Stimulated activated CD4-positive, alpha-beta T cell treated with anti-CD3 and anti-CD28 coated beads, Interleukin-15, amount 100 ng/mL, for 48 hours (primary cell): Measurements from ENCODE around the gene ADA.
"Not testable (repeated sequence)": the region's sequence is repeated elsewhere in the genome, so short reads cannot be mapped to it uniquely, and the experiment has no call there.

Source experiments
- DNase-seq, 2 donors: peaks; one replicate each; pipeline ENCODE4 v3.0.0-alpha.2; 2020; ENCODE audit warnings: low read depth in 2 of 2

ADA gene

DNA sequence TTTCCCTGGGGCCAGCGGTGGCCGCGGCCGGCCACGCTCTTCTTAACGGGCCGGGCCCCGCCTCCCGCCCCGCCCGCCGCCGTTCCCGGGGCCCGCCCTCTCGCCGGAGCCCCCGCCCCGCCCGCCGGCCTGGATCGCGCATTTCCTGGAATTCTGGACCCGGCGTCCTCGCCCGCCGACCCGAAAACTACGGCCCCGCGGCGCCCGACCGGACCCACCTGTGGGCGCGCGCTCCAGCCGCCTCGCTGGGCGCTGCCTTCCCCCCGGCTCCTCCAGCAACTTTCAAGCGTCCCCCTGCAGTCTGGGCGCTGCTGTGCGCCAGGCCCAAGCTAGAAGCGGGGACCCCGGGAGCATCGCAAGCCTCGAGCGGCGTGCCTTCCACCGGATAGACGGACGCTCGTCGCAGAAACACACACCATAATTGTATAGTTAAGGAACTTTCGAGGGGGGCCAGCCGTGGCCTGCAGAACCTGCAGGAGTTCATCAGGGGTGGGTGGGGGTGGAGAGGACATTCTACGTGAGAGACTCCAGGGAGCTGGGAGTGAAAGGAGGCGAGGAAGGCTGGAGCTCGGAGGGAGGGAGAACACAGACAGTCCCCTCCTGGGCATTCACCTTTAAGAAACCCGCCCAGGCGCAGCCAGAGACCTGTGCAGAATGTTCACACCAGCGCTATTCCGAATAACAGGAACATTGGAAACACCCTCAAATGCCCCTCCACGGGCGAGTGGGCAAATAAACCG, at the start of gene ADA:
Gene ADA (minus strand): TSS at position 16 of the 740 bp plus-strand sequence. CDS start 92 bp downstream, outside the sequence.
- DNase-seq: no peak

DNA sequence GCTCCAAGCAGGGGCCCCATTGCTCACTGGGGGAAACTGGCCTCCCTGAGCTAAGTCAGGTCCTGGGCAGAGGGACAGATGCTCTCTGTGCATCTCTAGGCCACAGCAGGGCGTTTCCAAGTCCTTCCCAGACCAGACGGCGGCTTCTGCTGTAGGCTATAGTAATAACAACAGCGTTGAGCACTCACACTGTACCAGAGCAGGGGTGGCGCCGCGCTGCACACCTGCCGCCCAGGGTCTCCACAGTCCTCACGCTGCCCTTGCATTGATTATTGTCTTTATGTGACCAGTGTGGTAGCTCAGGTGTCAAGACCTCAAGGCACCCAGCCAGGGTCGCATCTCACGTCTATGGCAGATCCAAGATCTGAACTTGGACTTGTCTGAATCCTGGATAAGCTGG, 48.8 kb upstream of the ADA start:
- no peak for DNase-seq

DNA sequence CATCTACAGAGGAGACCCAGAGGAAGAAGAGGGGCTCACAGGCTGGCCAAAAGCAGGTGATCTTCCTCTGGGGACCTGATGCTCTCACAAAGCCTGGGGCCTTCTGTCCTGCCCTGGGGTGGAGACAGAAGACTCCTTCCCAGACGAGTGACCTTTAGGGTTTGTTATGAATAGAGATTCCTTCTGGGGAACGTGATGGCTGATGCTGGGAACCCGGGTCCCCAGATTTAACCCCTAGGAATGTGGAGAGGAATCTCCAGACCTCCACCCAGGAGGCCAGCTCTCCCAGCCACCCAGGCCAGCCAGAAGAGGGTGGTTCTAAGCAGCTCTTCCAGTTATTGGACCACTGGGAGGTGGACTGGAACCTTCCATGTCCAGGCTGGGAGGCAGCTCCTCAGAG, 46.9 kb upstream of the ADA start:
- DNase-seq: no peak

DNA sequence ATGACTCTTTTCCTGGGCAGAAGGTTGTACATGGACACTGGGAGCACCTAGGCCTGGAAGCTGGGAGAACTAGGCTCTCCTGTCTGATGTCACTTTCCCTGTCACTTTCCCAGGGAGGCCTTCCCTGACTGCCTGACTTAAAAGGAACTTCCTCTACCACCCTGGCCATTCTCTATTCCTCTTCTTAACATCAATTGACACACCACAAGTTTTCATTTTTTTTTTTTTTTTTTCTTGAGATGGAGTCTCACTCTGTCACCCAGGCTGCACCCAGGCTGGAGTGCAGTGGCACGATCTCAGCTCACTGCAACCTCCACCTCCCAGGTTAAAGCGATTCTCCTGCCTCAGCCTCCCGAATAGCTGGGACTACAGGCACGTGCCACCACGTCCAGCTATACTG, 45.5 kb upstream of the ADA start:
- not testable (repeated sequence) for DNase-seq

DNA sequence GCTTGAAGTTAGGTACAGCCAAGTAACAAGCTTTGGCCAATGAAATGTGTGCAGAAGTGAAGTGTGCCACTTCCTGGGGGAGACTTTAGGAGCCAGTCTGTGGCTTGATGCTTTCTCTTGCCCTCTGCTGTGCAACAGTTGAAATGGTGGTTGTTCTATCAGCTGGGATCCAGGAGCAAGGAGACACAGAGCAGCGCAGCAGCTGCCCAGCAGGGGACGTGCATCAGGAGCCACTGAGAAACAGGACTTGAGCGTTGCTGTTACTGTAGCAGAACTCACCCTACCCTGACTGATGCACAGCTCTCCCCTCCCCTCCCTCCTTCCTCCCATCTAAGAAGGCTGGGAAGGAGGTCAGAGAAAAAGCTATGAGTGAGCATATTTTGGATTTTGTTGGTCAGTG, 44.8 kb upstream of the ADA start:
- no peak for DNase-seq

DNA sequence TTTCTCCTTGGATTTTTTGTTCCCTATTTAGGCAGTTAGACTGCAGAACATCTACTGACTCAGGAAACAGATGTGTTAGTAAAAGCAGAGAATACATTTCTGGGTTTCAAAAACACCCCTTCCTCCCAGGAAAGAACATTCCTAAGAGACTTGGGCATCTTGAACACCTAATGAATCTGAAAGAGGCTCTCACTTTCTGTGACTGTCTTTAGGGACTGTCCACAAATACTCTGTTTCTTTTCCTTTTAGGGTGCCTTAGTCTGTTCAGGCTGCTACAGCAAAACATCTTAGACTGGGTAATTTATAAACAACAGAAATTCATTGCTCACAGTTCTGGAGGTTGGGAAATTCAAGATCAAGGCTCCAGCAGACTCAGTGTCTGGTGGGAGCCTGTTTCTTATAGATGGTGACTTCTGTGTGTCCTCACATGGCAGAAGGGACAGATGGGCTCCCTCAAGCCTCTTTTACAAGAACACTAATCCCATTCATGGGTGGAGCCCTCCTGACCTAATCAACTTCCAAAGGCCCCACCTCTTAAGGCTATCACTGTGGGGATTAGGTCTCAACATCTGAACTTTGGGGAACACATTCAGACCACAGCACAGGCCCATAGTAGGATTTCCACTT, 44.3 kb upstream of the ADA start:
- DNase-seq: no peak

DNA sequence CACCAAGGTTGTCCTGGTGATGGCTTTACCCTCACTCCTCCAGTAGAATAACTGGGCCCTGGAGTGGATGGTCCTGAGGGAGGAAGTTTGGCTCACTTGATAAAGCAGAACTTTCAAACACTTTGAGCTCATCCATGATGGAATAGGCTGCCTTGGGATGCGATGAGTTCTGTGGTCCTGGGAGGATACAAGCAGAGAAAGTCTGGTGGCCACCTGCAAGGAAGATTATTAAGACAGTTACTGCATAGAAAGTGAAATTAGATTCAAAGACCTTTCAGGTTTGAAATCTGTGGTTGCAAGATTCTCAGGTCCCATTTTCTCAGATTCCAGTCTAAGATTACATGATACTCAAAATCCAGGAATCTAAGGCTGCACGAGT, 43.8 kb upstream of the ADA start:
- no peak for DNase-seq

DNA sequence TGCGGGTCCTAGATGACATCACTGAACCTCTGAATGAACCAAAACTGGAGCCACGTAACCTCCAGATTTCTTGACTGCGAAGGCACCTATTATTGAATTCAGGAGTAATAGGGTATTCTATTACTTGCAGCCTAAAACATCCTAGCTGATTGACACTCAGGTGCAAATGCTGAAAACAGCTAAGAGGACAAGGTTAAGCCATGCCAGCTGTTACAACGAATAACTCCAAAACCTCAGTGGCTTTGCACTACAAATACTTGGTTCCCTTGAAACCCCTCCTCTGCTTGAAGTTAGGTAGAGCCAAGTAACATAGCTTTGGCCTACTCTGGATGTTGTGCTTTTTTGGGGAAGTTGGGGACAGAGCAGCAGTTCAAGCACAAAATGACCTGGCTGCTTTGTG, 42.7 kb upstream of the ADA start:
- no peak for DNase-seq

DNA sequence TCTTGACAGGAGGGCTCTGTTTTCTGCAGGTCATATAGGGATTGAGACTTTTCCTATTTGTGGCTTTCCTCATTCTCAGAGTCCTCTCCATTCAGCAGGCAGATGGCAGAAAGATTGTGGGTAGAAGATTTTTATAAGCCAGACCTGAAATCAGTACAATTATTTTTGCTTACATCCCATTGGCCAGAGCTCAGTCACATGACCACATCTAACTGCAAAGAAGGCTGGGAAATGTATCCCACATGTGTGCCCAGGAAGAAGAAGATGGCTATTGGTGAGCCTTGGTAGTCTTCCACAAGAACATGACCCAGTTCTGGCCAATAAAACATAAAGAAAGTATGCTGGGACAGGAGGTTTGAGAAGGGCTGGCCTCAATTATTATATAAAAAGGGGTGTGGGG, 42.1 kb upstream of the ADA start:
- no peak for DNase-seq

DNA sequence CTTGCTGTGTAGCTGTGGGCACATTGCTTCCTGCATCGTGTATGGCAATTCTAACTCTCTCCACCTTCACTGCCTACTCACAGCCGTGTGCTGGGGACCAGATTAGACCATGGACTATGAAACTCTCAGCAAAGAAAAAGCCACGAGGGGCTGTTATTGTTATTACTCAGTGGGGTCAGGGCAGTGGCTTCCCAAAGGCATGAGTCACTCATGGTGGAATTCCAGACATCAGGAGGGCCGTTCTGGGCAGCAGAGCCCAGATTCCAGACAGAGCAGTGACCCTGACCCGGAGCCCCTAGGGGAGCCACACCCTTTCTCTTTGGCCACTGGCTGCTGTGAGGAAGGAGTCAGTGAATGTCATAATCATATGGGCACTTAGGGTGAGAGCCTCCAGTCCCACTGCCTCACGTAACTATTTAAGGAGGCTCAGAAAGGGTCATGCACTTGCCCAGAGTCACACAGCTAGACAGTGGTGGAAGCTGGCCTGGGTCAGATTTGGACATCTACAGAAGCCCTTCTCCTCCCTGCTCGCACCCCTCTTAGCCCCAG, 41.5 kb upstream of the ADA start:
- DNase-seq: no peak

DNA sequence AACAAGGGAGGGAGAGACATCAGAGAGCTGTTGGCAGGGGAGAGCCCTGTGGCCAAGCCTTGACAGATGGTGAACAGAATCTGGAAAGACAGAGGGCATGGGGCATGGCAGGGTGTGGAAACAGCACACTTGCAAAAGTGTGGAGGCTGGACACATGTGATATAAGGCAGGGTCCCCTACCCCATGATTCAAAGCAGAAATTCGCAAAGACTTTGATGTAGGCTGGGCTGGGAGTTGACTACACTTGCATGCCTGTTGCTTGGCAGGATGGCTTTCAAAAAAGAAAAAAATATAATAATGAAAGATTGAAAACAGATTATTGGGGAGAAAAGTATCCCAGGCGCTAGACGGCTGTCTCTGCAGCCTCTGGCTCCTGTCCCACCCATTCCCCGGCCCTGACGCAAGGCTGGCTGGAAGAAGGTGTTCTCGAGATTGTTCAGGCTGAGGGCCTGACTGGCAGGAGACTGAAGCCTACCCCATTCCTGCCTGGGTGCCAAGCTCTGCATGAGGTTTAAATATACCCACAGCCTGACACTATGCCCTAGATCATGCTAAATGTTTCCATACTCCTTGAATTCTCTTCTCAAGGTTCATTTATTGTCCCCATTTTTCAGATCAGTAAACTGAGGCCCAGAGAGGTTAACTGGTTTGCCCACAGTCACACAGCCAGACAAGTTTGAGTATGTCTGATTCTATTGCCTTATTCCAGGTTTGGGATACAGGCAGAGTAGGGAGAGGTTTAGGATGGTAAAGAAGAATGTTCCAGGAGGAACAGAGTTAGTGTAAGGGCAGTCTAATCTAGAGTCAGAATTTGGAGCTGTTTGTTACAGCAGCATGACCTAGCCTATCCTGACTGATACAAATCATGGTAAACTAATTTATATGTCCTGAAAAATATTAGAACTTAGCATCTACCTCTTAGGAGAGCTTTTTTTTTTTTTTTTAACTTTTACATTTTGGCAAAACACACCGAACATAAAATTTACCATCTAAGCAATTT, 40.2 kb upstream of the ADA start:
- DNase-seq: no peak

DNA sequence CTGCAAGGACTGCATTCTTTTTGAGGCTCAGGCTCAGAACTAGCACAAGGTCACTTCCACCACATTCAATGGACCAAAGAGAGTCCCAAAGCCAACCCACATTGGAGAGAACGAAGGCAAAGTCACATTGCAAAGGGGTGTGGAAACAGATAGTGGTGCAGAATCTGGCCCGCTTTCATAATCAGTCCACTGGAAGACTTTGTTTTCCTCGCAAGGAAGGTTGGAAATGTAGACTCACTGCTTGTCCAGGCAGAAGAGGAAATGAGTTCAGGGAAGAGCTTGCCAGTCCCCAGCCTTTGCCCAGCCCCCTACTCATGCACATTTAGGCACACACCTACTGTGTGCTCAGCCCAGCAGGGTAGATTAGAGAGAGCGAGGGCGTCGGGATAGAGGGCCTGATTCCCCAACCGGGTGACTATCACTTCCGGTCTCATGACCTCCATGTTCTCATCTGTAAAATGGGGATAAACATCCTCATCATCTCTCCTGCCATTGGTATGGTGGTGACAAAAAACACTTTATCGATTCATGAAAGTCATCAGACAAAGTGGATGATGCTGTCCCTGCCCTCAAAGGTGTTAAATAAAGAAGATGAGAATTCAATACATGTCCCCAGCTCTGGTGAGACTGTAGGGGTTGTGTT, 39.4 kb upstream of the ADA start:
- DNase-seq: no peak

DNA sequence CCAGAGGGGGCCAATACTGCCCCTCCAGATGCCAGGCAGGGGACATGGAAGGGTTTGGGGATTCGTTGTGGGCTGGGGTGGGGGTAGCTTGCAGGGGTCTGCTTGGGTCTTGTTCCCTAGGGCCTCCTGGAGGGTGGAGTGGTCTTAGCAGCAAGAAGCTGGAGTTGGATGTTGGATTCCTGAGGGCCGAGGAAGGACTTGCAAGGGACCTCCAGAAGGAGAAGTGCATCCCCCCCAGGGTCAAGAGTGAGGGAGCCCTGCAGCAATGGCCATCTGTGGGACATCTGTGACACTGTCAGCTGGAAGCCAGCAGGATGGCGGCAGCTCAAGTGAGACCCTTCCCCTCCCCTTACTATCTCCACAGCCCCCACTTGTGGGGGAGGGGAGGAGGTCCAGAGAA, 38.3 kb upstream of the ADA start:
- DNase-seq: no peak

DNA sequence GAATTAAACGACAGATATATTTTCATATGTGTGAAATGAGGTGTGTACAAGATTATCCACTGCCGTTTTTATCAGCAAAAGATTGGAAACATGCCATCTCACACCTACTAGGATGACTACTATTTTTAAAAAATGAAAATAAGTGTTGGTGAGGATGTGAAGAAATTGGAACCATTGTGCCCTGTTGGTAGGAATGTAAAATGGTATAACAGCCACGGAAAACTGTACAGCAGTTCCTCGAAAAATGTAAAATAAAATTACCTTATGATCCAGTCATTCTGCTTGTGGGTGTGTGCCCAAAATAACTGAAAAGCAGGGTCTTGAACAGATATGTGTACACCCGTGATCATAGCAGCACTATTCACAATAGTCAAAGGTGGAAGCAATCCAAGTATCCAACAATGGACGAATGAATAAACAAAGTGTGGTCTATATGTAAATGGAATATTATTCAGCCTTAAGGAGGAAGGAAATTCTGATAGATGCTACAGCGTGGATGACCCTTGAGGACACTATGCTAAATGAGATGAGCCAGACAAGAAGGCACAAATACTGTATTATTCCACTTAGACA, 36.6 kb upstream of the ADA start:
- DNase-seq: no peak

DNA sequence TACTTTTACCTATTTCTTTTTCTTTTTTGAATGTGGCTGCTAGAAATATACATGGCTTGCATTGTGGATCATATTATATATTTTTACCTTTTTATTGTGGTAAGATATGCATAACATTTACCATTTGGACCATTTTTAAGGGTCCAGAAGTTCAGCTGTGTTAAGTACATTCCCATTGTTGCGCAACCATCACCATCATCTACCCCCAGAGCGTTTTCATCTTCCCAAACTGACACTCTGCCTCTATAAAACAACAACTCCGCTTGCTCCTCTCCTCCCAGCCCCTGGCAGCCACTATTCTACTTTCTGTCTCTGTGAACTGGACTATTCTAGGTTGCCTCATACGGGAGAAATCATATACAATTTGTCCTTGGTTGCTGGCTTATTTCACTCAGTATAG, 35.4 kb upstream of the ADA start:
- no peak for DNase-seq

DNA sequence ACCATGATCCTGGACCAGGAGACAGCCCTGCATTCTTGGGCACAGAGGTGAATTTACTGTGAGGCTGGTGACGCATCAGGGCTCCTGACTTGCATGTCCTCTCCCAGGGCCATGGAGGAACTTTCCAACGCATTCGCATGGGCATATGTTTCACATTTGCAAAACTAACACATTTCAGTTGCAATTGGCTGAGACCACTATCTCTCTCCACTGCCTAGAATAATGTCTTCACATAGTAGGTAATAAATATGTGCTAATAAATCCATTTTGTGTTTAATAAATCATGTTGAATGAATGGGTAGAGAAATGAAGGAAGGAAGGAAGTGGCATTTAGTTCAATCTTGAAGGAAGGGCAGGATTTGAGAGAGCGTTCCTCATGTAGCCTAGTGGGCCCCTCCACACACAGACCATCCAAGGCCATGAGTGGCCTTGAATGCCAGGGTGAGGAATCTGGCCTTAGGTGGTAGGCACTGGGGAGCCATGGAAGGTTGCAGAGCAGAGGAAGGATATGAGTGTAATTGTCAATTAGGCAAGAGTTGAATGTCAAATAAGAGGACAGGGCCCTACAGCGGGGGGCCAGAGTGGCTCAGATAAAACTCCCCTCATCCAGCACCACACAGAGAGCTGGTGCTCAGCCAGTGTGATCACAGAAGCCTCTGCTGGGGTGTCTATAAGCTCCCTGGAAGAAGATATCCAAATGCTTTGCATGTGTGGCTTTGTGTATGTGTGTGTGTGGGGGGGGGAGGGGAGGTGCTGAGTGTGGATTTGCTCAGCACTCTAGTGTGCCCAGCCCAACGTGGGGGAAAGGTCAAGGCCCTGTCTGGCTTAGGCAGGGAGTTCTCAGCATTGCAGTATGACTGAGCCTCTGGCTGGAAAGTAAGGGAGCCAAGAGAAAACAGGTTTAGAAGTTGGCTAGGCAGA, 32.8 kb upstream of the ADA start:
- no peak for DNase-seq

DNA sequence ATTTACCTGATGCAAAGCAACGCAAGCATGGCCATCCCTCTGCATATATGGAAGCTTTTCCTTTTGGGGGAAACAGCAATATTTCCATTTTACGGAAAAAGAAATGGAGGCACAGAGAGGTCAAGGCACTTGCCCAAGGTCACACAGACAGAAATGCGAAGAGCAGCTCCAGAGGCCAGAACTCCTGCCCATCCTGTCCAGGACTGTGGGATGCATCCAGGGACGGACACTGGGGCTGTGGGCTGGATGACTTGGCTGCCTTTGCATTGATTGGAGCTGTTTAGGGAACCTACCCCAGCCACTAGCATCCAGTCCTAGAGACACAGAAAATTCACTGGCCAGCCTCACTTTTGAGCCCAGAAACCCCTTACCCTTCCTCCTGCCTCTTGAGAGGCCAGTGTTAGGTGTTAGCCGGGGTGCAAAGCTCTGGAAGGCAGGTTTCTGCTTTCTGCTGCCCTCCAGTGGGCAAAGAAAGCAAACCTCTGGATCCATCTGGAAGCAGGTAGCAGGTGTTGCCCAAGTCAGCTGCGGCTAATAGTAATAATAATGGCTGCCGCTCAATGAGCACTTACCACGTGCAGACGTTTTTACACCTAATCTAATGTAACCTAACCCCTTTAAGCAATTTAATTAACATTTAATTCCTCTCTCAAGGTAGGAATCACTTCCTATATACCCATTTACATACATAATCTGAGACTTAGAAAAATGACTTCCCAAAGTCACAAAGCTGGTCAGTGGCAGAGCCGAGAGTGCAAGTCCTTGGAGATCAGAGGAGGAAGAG, 32.0 kb upstream of the ADA start:
- peak; percentile 24 to 52 for DNase-seq

DNA sequence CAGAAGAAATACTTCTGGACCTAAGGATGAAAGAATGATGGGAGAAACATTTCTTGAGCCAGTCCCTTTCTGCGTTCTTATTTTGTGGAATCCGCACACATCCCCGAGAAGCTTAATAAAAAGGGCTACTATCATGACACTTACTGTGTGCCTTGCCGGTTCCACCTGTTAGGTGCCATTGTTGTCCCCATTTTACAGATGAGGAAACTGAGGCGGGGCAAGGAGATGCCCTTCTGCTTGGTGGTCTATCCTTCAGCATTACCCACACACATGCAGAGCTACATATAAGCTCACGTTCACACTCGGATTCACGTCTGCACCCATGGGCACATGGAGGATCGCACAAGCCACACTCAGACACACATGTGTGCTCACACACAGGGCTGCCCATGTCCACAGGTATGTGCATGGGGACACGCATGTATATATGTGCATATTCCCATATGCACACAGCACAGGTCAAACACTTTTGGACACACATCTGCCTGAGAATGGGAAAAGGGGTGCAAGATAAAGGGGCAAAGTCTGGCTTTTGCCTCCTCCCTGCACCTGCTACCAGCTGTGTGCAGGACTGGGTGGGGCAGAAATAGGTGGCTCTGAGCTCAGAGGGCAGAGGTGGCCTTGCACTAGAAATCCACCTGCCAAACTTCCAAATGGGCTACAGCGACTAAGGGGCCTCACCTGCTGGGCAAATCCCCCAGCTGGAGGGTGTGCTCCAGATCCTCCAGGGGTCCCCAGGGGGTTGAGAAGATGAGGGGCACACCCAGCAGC, 30.5 kb upstream of the ADA start:
- no peak for DNase-seq
